Activated CD8-positive, alpha-beta memory T cell treated with anti-CD3 and anti-CD28 coated beads, Interleukin-2, amount 50 U/mL, for 48 hours (primary cell): ENCODE data around the gene C5.
"Not testable (repeated sequence)": the region's sequence is repeated elsewhere in the genome, so short reads cannot be mapped to it uniquely, and the experiment has no call there.

Source experiments
- DNase-seq: peaks from one replicate; pipeline ENCODE4 v3.0.0-alpha.2; 2020

Gene C5

DNA sequence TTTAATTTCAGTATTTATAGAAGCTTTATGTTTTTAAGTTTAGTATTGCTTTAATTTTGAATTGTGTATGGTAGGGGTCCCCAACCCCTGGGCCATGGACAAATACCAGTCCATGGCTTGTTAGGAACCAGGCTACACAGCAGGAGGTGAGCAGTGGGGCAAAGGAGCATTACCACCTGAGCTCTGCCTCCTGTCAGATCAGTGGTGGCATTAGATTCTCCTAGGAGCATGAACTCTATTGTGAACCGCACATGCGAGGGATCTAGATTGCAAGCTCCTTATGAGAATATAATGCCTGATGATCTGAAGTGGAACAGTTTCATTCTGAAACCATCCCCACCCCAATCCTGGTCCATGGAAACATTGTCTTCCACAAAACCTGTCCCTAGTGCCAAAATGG lies 1.9 kb downstream of the C5 start:
- DNase-seq = no peak

DNA sequence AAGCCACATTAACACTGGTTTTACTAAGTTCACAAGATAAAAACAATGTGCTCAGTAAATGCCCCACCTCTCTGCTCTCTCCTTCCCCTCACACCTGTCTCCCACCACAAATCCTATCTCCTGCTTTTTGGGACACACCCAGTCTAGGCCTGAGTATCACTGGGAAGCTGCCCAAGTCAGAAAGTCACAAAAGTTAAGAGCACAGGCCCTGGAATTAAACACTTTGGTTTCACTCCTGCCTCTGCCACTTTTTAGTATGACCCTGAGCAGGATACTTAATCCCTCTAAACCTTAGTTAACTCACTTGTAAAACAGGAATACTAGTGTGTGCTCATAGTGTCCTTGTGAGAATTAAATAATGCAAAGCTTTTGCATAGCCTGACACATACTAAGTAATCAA lies 11.3 kb downstream of the C5 start:
- no peak for DNase-seq

DNA sequence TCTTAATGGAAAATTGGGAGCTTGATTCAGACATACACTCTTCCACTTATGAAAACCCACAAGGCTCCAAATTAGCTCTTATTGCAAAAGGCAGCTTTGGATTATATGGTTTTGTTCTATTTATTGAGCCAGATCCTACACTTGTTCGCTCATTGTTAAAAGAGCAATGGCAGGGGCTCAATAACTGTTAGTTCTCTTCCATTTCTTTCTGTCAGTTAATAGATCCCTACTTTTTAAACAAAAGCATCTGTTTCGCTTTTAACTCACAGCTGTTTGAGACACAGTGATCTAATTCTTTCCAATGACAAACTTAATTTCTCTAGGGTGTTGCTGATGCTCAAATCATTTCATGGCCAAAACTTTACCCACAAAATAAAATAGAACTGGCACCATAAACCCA lies 11.7 kb downstream of the C5 start:
- DNase-seq = no peak

DNA sequence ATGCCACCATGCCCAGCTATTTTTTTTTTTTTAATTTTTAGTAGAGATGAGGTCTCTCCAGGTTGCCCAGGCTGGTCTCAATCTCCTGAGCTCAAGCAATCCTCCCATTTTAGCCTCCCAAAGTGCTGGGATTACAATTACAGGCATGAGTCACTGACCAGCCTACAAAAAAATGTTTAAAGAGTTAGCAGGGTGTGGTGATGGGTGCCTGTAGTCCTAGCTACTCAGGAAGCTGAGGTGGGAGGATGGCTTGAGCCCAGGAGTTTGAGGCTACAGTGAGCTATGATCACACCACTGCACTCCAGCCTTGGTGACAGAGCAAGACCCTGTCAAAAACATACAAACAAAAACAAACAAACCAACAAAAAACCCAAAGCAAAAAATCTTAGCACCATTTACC lies 14.4 kb downstream of the C5 start:
- not testable (repeated sequence) for DNase-seq

DNA sequence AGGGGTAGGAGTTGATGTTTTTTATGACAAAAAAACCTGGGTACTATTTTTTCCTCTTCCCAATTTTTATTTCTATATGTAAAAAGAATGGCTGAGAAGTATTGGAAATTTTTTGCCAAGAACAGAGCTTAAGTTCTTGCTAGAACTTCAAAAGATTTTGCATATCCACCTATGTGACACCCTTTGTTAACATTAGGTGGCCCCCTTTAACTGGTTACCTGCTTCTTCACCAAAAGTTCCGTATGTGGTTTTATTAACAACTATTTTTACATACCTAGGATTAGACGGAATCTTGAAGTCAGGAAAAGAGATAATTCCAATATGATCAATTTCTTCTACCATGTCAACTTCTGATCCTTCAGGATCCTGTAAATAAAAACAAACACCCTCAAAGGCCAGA lies 15.5 kb downstream of the C5 start:
- no peak for DNase-seq

DNA sequence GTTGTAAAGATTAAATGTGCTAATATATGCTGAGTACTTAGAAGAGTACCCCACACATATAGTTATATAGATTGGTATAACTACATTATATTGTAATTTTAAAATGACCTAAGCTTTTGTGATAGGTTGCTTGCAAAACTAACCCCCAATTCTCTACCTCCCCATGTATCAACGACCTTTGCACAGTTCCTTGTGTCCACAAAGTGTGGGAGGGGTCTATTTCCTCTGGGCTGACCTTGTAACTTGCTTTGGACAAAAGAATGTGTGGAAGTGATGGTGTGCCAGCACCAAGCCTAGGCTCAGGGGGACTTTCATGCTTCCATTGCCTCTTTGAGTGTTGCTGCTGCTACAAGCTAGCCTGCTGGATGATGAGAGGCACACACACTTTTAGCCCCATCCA lies 20.6 kb downstream of the C5 start:
- DNase-seq = no peak

DNA sequence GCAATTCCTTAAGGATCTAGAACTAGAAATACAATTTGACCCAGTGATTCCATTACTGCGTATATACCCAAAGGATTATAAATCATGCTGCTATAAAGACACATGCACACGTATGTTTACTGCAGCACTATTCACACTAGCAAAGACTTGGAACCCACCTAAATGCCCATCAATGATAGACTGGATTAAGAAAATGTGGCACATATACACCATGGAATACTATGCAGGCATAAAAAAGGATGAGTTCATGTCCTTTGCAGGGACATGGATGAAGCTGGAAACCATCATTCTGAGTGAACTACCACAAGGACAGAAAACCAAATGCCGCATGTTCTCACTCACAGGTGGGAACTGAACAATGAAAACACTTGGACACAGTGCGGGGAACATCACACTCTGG lies 21.8 kb downstream of the C5 start:
- DNase-seq = not testable (repeated sequence)

DNA sequence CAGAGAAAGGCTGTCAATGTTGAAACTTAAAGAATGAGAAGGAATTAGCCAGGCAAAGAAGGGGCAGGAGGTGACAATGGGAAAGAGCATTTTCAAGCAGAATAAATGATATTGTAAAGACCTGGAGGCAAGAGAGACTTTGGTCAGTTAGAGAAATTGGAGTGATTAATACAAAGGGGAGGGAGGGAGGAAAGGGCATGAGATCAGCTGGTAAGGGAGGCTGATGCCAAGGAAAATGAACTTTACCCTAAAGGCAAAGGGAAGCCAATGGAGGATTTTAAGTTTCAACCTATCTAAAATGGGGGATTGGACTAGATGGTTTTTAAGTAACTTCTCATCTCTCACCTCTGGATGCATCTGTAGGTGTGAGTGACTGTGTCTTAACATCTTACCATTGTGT lies 23.3 kb downstream of the C5 start:
- DNase-seq = no peak

DNA sequence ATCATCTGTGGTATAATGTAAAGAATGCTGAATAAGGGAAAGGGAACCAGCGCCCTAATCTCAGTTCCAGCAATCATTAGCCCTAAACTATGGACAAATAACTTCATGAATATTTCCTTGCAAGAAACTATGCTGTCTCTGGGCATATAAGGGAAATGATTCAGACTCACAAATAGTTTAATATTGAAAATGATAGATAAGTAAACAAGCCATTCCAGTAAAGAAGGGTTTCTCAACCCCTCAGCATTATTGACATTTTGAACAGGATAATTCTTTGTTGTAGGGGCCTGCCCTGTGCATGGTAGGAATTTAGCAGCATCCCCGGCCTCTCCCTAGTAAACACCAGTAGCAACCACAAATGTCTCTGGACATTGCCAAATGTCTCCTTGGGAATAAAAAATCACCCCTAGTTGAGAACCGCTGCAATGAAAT lies 23.8 kb downstream of the C5 start:
- no peak for DNase-seq

DNA sequence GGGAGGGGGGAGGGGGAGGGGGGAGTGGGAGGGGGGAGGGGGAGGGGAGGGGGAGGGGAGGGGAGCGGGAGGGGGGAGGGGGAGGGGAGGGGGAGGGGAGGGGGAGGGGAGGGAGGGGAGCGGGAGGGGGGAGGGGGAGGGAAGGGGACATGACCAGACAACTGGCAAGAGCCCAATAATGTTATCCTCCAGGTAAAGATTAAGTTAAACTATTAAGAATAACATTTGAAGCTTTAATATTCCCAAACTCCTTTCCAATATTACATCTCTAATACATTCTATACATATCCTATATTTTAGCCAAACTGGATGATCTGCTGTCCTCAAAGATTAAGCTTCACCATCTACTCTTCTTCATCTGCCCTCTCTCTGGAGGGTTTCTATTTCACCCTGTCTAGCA lies 25.8 kb downstream of the C5 start:
- no peak for DNase-seq

DNA sequence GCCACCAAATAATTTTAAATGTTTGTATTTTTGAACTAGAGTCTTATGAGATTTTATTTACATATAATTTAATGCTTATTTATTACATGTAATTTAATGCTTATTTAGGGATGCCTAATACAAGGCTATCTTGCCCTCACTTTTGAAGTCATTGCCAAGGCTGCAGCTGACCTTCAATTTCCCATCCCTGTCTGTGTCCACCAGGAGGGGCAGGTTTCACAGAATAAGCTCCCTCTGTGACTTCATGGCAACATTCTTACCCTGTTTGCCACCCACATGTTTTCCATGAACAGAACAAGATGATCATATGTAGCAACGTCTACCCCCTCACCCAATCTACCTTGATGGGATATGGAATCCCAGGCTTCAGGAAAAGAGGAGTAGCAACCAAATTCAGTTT lies 27.0 kb downstream of the C5 start:
- no peak for DNase-seq

DNA sequence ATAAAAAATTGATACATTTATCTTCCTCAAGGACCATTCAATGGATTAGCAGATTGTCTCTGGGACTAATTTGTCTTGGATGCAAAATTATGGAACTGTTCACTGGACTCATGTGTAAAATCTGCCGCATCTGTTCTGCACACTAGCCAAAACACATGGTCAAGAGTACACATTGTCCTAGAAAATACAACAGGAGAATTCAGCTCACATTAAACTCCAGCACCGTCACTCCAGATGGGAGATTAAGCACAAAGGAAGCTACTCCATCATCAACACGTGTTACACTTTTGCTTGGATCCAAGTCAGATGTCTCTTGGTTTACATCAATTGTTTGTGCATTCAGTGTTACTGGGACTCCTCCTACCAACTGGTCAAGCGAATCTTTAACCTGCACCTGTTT lies 28.8 kb downstream of the C5 start:
- no peak for DNase-seq

DNA sequence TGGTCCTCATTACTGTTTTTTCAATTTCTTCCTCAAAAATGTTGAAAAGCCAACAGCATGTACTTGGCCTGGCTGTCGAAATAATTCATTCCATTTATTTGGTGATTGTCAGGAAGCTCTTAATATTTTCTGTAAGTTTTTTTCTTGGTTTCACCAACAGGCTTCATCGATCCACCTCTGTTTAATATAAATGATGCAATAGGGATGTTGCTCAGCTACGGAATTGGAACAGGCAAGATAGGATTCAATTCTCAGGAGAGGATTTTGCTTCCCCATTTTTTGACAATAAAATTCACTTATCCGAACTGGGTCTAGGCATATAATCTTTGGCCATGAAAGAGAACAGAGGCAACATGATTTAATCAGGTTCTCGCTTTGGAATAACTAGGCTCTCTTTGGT lies 30.8 kb downstream of the C5 start:
- no peak for DNase-seq

DNA sequence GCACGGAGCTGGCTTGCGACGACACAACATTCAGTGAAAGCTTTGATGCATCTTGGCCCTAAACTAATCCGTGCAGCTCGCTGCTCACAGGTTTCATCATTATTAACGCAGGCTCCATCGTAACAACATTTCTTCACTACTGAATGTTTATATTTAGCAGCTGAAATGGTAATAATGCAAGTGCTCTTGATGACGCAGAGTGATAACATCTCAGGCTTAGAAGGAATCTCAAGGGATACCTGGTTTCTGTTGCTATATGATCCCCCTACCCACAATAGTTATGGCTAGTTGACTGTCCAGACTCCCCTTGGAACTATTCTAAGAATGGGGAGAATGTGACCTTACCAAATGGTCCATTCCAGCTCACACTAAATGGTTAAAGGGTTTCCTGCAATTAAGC lies 36.2 kb downstream of the C5 start:
- DNase-seq = no peak

DNA sequence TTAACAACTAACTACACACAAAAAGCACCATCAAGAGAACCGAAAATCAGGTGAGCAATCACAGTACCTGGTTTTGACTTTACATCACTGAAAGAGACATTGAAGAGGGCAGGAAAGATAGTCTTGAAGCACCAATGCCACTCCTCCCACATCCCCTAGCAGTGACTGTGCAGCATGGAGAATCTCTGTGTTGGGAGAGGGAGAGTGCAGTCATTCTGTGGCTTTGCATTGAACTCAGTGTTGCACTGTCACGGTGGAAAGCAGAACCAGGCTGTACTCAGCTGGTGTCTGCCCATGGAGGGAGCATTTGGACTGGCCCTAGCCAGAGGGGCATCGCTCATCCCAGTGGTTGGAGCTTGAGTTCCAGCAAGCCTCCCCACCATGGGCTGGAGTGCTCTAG lies 40.4 kb downstream of the C5 start:
- no peak for DNase-seq

DNA sequence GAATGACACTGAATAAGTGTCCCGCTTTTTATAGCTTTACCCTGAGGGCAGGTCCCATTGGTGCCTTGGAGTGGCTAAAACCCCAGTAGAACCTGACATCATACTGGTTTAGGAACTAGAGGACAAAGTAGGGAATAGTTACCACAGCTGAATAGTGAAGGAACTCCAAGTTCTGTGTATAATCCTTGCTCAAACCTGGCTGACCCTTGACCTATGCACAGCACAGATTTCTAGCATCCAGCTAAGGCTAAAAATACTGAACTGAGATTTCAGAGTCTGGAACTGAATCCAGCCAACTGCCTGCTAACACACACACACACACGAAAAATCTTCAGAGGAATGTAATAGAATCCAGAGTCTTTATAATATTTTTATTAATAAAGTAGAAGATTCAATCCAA lies 50.8 kb downstream of the C5 start:
- DNase-seq = no peak

DNA sequence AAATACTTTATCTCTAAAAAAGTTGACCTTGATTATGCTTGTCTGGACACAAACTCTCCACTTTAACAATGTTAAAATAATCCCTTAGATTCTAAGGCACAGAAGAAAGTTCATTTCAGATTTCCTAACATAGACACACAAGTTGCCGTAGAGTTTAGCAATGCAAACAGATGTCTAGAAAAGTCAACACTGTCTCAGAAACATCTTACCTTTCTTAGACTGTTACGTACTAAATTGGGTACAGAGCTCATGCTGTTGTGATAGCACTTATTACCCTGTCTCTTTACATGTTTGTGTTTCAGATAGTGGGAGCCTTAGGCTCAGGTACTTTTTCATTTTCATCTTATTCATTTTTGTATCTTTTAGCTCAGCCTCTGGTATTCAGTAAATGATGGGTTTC lies 52.0 kb downstream of the C5 start:
- DNase-seq = no peak

DNA sequence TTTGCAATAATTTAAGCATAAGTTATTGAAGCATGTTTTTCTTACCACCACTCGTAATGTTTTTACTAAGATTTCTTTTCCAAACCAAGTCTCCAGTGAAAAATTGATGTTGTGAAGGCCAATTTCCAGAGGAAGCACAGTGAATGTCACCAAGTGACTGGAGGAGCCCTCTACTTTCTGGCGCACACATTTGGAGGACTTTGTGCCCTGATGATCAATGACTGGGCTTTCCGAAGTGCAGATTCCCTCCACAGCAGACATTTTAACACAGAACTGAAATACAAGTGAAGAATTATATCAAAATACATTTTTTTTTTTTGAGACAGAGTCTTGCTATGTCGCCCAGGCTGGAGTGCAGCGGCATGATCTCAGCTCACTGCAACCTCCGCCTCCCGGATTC lies 52.6 kb downstream of the C5 start:
- DNase-seq = no peak

DNA sequence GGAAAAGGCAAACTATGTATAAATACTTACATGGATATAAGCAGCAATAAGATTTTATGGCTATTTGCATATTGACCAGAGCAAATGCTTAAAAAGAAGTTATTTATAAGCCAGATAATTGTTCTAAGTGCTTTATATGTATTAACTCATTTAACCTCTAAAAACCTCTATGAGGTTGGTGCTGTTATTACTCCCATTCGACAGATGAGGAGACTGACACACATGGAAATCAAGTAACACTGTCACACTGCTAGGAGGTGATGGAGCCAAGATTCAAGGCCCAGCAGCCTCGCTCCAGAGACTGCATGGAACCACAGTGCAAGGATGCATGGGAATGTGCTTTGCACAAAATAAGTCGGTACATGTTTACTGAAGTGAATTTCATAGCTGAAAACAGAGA lies 53.7 kb downstream of the C5 start:
- no peak for DNase-seq

DNA sequence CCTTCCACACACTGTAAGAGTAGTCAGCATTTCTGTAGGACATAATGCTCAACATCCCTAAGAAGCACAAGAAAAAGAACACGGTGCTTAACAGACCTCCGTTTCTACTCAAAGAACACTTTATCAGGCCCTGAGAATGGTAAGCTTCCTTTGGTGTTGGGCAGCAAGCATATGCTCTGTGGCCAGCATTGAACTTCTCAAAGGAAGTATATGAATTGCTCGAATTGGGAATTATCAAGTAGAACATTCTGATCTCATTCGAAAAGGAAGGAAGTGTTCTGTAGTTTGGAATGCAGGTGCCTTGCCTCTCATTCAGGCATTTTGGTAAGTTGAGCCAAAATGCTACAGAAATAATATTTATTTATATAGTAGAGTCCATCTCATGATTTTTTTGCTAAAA lies 61.0 kb downstream of the C5 start:
- no peak for DNase-seq

DNA sequence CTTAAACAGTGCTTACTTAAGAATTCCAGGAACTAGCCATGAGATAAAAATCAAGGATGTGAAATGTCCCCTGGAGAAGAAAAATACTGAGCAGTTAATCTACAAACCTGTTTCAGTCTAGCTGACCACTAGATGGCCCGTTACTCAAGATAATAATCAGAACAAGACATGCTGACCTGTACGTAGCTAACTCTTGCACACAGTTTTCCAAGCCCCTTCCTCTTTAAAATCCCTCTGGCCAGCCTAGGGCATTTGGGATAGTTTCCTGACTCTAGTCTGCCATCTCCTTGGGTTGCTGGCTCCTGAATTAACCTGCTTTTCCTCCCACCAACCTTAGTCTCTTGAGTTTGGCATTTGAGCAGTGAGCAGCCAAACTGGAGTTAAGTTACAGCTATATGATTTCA lies 64.3 kb downstream of the C5 start:
- DNase-seq = no peak

DNA sequence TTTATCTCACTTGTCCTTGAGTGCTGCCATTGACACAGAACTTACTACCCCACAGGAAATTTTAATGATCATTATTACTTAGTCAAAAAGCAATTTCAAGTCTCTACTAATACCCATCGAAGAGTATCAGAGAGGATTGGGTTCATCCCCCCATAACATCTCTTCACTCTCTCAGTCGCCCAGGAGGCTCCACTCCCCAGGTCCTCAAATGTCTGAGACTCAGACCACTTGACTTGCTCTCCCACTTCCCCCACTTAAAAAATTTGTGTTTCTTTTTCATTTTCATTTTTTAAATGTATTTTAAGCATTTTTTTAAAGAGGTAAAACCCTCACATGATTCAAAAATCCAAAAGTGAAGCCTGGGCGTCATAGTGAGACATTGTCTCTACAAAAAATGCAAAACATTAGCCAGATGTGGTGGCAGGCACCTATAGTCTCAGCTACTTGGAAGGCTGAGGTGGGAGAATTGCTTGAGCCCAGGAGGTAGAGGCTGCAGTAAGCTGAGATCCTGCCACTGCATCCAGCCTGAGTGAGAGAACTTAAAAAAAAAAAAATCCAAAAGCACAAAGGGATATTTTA lies 66.7 kb downstream of the C5 start:
- no peak for DNase-seq

DNA sequence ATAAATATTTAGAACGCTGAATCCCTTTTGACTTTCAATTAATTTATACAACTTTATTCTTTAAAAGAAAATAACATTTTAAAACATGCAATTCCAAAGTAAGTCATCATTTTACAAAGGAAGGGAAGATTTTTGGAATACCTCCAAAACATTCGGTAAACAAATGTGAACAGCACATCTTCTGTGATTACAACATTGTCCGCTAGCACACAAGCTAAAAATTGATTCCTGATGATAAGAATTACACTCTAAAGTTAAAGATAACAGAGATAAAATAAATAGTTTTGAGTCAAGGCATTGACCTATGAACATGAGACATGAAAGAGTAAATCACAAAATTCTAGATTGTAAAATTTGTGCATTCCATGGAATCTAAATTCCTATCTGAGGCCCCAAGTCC lies 67.2 kb downstream of the C5 start:
- no peak for DNase-seq

DNA sequence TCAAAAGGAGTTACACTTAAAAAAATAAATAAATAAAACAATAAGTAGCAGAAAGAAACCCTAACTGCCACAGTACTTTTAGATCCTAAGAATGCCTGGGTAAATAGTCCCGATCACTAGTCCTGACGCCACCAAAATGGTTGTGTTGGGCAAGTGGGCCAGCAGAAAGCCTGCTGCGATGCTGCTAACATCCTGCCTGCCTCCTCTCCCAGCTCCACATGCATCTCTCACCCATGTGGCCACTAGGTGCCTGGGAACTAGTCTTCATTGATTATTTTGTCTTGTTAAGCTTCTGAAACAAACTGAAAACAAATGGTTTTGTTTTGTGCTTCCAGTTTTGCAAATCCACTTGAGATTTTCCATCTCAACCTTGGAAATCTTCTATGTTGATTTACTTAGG lies 69.1 kb downstream of the C5 start:
- DNase-seq = no peak

DNA sequence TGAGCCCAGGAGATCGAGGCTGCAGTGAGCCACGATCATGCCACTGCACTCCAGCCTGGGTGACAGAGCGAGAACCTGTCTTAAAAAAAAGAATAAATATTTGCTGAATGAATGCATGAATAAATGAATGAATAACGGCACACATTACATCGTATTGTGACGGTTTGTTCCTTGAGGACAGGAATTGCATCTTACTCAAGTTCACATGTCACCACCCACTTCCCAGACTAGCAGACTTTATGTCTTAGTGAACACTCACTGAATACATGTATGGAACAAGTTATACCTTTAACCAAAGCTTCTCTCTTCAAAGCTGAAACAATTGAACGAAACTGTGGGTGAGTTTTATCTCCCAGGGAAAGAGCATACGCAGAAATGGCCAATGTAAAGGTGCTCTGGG lies 70.3 kb downstream of the C5 start:
- DNase-seq = no peak

DNA sequence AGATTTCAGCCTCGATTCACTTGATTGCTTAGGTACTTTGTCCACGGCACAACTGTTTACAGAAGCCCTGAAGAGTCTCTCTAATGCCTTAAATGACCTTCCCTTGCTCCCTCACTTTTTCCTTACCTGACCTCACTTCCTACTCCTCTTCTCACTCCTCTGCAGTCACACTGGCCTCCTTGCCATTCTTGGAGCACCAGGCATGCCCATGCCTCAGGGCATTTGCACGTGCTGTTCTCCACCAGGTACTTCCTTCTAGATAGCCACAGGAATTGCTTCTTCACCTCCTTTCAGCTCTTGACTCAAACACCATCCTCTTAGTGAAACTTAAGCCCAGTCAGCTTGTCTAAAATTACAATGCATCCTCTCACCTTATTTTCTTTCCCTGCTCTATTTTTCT lies 71.1 kb downstream of the C5 start:
- no peak for DNase-seq
